Testis (tissue), 3 donors: Measurements from ENCODE around the gene CPT1B. TPM values are rescaled to one million over a fixed set of nuclear protein-coding genes. Genes with fewer than 3 reads are reported as not detected.

Source experiments
- DNase-seq: peaks from one replicate; pipeline ENCODE4 v3.0.0-alpha.2; 2019
- H3K27ac ChIP-seq, 2 donors: fragments of 200-600 bp; sonication (generic); one replicate each; pipeline ENCODE4 v1.5.1; 2019
- H3K27me3 ChIP-seq: fragments of 200-600 bp; sonication (generic); one replicate; pipeline ENCODE4 v1.5.1; 2019
- H3K36me3 ChIP-seq: fragments of 200-600 bp; sonication (generic); one replicate; pipeline ENCODE4 v1.5.1; 2017; ENCODE audit warnings: low read depth; ENCODE audit errors: missing control alignments
- H3K4me1 ChIP-seq: fragments of 200-600 bp; sonication (generic); one replicate; pipeline ENCODE4 v1.5.1; 2019
- H3K4me3 ChIP-seq, 2 donors: fragments of 200-600 bp; sonication (generic); one replicate each; pipeline ENCODE4 v1.5.1; 2017 to 2019
- H3K9me3 ChIP-seq: fragments of 200-600 bp; sonication (generic); one replicate; pipeline ENCODE4 v1.5.1; 2017
- POLR2A ChIP-seq: fragments of 450-650 bp; IDR thresholded peaks from one replicate; pipeline ENCODE4 v1.6.1; 2017; ENCODE audit warnings: antibody characterized with exemption, mild to moderate bottlenecking, moderate library complexity
- WGBS, 2 donors: methylation state at CpG; one replicate each; pipeline ENCODE4 v1.1.5; 2018; 5-methylcytosine and 5-hydroxymethylcytosine counted together
- intact Hi-C: fragments of 100-400 bp; cut with DNase I; formaldehyde crosslinking; loops from one replicate; pipeline ENCODE4 v1.15.1; 2023; ENCODE audit warnings: low total_unique reads
- polyA plus RNA-seq: library from polyadenylated mRNA; stranded (reverse); fragments of 350-450 nt; fragmentation: Illumina TruSeq; extraction: RNeasy Lipid Tissue Mini Kit (QIAGEN cat#74804); gene quantifications from one replicate; pipeline ENCODE4 v1.2.3, GENCODE V29; 2014; ENCODE audit warnings: low read depth, low replicate concordance; ENCODE audit not compliant: insufficient read depth
- total RNA-seq, 2 donors: library from RNA; depleted of rRNA; stranded (reverse); fragments of >200 nt; gene quantifications; one replicate each; pipeline ENCODE4 v1.2.3, GENCODE V29; 2016
- TF ChIP-seq, protein P1 (sequence below), 3 experiments: fragments of 450-650 bp in 2 of 3; fragments of 200-600 bp in 1 of 3; sonication (generic) in 1 of 3; IDR thresholded peaks; one replicate each; pipeline ENCODE4 v1.5.1; 2016 to 2019; ENCODE audit warnings: antibody characterized with exemption in 3 of 3, mild to moderate bottlenecking in 2 of 3, moderate library complexity in 1 of 3

CPT1B gene
- total and polyA plus RNA-seq, 3 donors from 2014 or later, result 103 to 224 (median 123) TPM

DNA sequence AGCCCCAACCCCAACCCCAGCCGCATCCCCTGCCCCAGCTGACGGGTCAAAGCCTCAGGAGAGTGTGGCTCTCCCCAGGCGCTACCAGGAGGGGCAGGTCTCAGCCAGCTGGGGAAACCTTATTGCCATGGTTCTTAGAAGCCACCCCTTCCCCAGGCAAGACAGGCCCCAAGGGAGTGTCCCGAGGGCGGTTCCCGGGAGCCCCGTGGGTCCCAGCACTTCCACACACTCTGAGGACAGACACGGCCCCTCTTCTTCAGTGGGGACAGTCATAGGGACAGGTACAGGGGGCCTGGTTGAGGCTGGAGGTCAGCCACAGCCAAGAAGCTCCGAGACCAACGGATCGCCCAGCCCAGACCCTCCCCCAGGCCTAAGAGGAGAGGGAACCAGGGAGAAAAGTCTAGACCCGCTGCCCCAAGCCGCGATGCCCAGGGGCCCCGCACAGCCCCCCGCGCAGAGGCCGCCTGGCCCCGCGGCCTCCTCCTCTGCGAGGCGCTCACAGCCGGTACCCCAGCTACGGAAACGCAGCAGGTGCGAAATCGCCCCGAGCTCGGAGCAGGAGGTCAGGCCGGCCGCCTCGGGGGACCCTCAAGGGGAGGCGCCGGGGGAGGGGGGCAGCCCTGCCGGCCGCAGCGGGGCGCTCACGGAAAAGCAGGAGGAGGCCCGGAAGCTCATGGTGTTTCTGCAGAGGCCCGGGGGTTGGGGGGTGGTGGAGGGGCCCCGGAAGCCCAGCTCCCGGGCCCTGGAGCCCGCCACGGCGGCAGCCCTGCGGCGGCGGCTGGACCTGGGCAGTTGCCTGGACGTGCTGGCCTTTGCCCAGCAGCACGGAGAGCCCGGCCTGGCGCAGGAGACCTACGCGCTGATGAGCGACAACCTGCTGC is 29.9 kb downstream of the CPT1B start:
- TF ChIP-seq, protein P1, sequence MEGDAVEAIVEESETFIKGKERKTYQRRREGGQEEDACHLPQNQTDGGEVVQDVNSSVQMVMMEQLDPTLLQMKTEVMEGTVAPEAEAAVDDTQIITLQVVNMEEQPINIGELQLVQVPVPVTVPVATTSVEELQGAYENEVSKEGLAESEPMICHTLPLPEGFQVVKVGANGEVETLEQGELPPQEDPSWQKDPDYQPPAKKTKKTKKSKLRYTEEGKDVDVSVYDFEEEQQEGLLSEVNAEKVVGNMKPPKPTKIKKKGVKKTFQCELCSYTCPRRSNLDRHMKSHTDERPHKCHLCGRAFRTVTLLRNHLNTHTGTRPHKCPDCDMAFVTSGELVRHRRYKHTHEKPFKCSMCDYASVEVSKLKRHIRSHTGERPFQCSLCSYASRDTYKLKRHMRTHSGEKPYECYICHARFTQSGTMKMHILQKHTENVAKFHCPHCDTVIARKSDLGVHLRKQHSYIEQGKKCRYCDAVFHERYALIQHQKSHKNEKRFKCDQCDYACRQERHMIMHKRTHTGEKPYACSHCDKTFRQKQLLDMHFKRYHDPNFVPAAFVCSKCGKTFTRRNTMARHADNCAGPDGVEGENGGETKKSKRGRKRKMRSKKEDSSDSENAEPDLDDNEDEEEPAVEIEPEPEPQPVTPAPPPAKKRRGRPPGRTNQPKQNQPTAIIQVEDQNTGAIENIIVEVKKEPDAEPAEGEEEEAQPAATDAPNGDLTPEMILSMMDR (IDR thresholded peaks at IDR 0.05), result no peak
- TF ChIP-seq POLR2A, result no peak
- WGBS, 2 donors, result 4 to 8% methylated on average over 19 to 45 of the region's 56 CpGs
- H3K4me3 ChIP-seq, result peak overlapping the region in 1 of 2 donors; percentile 24

DNA sequence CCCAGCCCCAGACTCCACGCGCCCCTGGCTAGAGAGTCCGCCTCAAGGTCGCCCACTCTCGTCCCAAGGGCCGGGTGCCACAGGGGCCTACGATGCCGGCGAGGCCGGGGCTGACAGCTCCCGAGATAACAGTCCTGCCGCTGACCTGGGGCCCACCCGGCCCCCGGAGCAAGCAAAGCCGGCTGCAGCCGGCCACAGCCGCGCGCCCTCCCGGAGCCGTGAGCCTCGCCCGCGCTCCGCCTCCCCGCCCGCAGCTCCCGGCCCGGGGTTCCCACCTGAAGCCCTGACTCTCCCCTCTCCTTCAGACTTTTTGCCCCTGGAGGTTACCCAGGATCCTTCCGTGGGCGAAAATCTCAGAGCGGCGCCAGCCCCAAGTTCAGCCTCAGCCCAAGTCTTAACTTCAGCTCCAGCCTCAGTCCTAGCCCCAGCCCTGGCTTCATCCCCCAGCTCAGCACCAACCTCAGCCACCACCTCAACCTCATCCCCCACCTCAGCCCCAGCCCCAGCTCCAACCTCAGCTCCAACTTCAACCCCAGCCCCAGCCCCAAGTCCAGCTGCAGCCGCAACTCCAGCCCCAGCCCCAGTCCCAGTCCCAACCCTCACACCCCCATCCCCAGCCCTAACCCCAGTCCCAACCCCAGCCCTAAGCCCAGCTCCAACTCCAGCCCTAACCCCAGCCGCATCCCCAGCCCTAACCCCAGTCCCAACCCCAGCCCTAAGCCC is 30.8 kb downstream of the CPT1B start:
- Histone ChIP-seq H3K27ac (no peak overlapping the region), H3K4me3 (peak overlapping the region in 1 of 2 donors; percentile 9), H3K9me3 (no peaks in the 10 kb centered on the region), H3K36me3 (no peaks in the 10 kb centered on the region), H3K27me3 (no peaks in the 10 kb centered on the region), H3K4me1 (peaks cover 11% of the 10 kb centered on the region)
- TF ChIP-seq, protein P1 (IDR thresholded peaks at IDR 0.05), result no peak
- intact Hi-C loops, result no loop called here
- WGBS, 2 donors, result 6 to 9% methylated on average over 18 to 33 of the region's 35 CpGs
- no peak for DNase-seq

More for the DNA sequence above, 29.9 kb downstream of the CPT1B start:
- Histone ChIP-seq H3K27me3 (no peaks in the 10 kb centered on the region), H3K36me3 (no peaks in the 10 kb centered on the region), H3K27ac (no peak overlapping the region), H3K9me3 (no peaks in the 10 kb centered on the region), H3K4me1 (peaks cover 11% of the 10 kb centered on the region)
- DNase-seq, result no peak
- intact Hi-C loops, result no loop called here

DNA sequence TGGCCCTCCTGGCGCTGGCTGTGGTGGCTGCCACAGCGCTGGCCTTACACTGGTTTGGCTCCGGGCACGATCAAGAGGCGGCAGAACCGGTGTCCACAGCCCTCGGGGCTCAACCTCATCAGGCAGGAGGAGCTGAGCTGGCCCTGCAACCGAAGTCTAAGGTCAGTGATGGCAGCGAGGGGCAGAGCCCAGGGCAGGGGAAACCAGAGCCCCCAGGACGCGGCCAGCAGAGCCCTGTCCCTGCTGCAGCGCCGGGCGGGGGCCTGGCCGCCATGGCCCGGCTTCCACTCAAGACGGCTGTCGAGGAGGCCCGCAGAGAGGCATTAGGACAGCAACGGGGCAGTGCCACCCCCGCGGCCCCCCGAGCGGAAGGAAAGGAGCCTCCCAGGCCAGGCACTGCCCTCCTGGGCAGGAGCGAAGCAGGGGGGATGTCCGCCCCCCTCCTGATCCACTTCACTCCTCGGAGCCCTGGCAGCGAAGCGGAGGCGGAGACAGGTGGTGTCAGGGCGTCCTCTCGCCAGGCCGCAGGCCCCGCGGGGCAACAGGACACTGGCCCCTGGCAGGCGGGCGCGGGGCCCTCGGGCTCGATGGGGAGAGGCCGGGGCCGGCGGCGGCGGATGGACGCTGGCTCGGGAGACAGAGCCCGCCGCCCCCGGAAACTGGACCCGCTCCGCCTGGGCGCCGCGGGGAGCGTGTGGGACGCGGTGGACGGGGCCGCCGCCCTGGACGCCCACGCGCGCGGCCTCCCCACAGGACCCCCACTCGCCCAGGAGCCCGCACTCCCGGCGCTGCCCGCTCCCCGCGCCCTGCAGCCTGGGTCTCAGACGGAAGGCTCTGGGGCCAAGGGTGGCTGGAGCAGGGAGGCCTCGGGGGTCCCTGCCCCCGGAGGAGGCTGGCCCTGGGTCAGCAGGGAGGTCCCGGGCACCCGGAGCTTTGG is 31.6 kb downstream of the CPT1B start:
- Histone ChIP-seq H3K4me1 (peaks cover 11% of the 10 kb centered on the region), H3K9me3 (no peaks in the 10 kb centered on the region), H3K4me3 (peak overlapping the region in 1 of 2 donors; percentile 9), H3K27me3 (no peaks in the 10 kb centered on the region), H3K36me3 (no peaks in the 10 kb centered on the region), H3K27ac (no peak overlapping the region)
- no peak for DNase-seq
- intact Hi-C loops, result no loop called here
- WGBS, 2 donors, result 49% methylated on average over 55 of the region's 78 CpGs; no CpG with 5 or more reads in 1 of the 2 donors
- TF ChIP-seq, protein P1 (IDR thresholded peaks at IDR 0.05), result no peak
- no peak for TF ChIP-seq POLR2A

DNA sequence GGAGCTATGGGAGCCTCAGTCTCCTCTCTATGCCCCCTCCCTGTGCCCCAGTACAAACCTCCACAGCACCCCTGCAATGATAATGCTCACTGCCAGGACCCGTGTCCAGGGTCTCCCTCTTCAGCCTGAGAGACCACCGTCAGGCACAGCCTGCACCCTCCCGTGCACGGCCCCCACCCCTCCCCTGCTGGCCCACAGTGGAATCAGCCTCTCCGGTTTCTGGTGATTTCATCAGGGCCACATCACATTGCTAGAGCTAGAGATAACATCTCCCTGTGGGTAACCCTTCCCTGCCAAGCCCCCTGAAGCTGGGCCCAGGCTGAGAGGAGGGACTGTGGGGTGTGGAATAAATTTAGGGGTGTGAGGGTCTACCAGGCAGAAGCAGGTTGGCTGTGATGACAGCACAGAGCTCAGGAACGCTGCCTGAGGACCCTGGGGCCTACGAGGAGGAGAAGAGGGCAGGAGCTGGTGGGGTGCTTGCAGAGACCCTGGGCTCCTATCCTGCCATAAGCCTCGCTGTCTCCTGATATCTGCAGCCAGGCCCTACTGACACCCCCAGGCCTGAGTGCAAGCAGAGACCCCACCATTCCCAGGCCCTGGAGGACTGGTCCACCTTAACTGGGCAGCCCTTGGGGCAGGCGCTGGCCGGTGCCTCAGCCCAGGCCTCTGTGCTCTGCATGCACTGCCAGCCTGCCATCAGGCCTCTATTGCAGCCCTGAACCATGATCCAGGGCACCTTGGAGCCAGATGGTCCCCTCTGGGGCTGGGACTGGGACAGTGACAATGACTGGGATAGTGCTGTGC is 32.5 kb downstream of the CPT1B start, which contains the start of gene KLHDC7B:
TSS of gene KLHDC7B (plus strand) at position 378 of the 804 bp plus-strand sequence. CDS start at position 723, 345 bp downstream.
- intact Hi-C loops, result no loop called here
- TF ChIP-seq, protein P1 (IDR thresholded peaks at IDR 0.05), result no peak
- no peak for TF ChIP-seq POLR2A
- no peak for DNase-seq
- peaks cover 11% of the 10 kb centered on the region for H3K4me1 ChIP-seq
- 59 to 71% methylated on average over 6 to 10 of the region's 10 CpGs for WGBS, 2 donors
- peak within 1 kb of the TSS in 1 of 2 donors; percentile 9 for H3K4me3 ChIP-seq
- H3K9me3 ChIP-seq, result no peaks in the 10 kb centered on the region
- no peak within 1 kb of the TSS for H3K27ac ChIP-seq
- no peaks in the 10 kb centered on the region for H3K27me3 ChIP-seq
- H3K36me3 ChIP-seq, result no peaks in the 10 kb centered on the region
